ENCODE results near the gene ARHGEF19.
"Not testable (repeated sequence)": the region's sequence is repeated elsewhere in the genome, so short reads cannot be mapped to it uniquely, and the experiment has no call there.

ARHGEF19 gene

GRCh38 chr1:16172964-16173446, 39.4 kb downstream of the ARHGEF19 start:
- no peak for TF ChIP-seq EZH2 (IDR thresholded peaks at IDR 0.05)
- no peak for TF ChIP-seq FOXP2 (optimal IDR thresholded peaks at IDR 0.05; ENCODE audit: control extremely low read depth, extremely low read length, insufficient read depth)
- no peak for TF ChIP-seq POLR2AphosphoS5 (IDR thresholded peaks at IDR 0.05; ENCODE audit: borderline replicate concordance, low read depth, low read length)
- peak overlapping the region; percentile 42; the same call in 1 of the 2 replicates for H3K4me3 ChIP-seq
- H3K36me3 ChIP-seq (ENCODE audit: insufficient read depth, low read length), result no peaks in the 10 kb centered on the region
- no peak for DNase-seq (ENCODE audit: low read depth, low spot score)
- H3K27ac ChIP-seq, result peak overlapping the region; percentile 90
- peak overlapping the region; percentile 17 for H3K9ac ChIP-seq (ENCODE audit: insufficient read length)
- H3K9me3 ChIP-seq (ENCODE audit: low read depth, low read length), result no peaks in the 10 kb centered on the region

GRCh38 chr1:16172218-16172830, 40.1 kb downstream of the ARHGEF19 start:
- H3K27ac ChIP-seq, result no peak overlapping the region
- H3K9ac ChIP-seq (ENCODE audit: insufficient read length), result no peak overlapping the region
- no peak overlapping the region for H3K4me3 ChIP-seq
- no peaks in the 10 kb centered on the region for H3K9me3 ChIP-seq (ENCODE audit: low read depth, low read length)
- H3K36me3 ChIP-seq (ENCODE audit: insufficient read depth, low read length), result no peaks in the 10 kb centered on the region
- TF ChIP-seq EZH2 (IDR thresholded peaks at IDR 0.05) (no peak), POLR2AphosphoS5 (IDR thresholded peaks at IDR 0.05; ENCODE audit: borderline replicate concordance, low read depth, low read length) (no peak), FOXP2 (optimal IDR thresholded peaks at IDR 0.05; ENCODE audit: control extremely low read depth, extremely low read length, insufficient read depth) (no peak)
- no peak for DNase-seq (ENCODE audit: low read depth, low spot score)

- H3K9me3 ChIP-seq (ENCODE audit: low read depth, low read length), result no peaks in the 10 kb centered on the region
- no peak overlapping the region for H3K27ac ChIP-seq
- no peak for DNase-seq (ENCODE audit: low read depth, low spot score)
- TF ChIP-seq FOXP2 (optimal IDR thresholded peaks at IDR 0.05; ENCODE audit: control extremely low read depth, extremely low read length, insufficient read depth) (no peak), EZH2 (IDR thresholded peaks at IDR 0.05) (no peak), POLR2AphosphoS5 (IDR thresholded peaks at IDR 0.05; ENCODE audit: borderline replicate concordance, low read depth, low read length) (no peak)
- no peak overlapping the region for H3K4me3 ChIP-seq
- no peaks in the 10 kb centered on the region for H3K36me3 ChIP-seq (ENCODE audit: insufficient read depth, low read length)
- no peak overlapping the region for H3K9ac ChIP-seq (ENCODE audit: insufficient read length)
Observed at GRCh38 chr1:16171314-16172151, 40.9 kb downstream of the ARHGEF19 start.

GRCh38 chr1:16170283-16170673, 42.2 kb downstream of the ARHGEF19 start:
- Histone ChIP-seq H3K36me3 (ENCODE audit: insufficient read depth, low read length) (no peaks in the 10 kb centered on the region), H3K4me3 (no peak overlapping the region), H3K9ac (ENCODE audit: insufficient read length) (no peak overlapping the region), H3K9me3 (ENCODE audit: low read depth, low read length) (no peaks in the 10 kb centered on the region), H3K27ac (no peak overlapping the region)
- DNase-seq (ENCODE audit: low read depth, low spot score), result no peak
- TF ChIP-seq POLR2AphosphoS5 (IDR thresholded peaks at IDR 0.05; ENCODE audit: borderline replicate concordance, low read depth, low read length), result no peak
- TF ChIP-seq FOXP2 (optimal IDR thresholded peaks at IDR 0.05; ENCODE audit: control extremely low read depth, extremely low read length, insufficient read depth), result no peak
- no peak for TF ChIP-seq EZH2 (IDR thresholded peaks at IDR 0.05)

GRCh38 chr1:16168622-16169360, 43.7 kb downstream of the ARHGEF19 start:
- H3K27ac ChIP-seq, result peak overlapping the region; percentile 68
- H3K9me3 ChIP-seq (ENCODE audit: low read depth, low read length), result no peaks in the 10 kb centered on the region
- TF ChIP-seq POLR2AphosphoS5 (IDR thresholded peaks at IDR 0.05; ENCODE audit: borderline replicate concordance, low read depth, low read length) (no peak), FOXP2 (optimal IDR thresholded peaks at IDR 0.05; ENCODE audit: control extremely low read depth, extremely low read length, insufficient read depth) (no peak), EZH2 (IDR thresholded peaks at IDR 0.05) (no peak)
- no peak overlapping the region for H3K4me3 ChIP-seq
- H3K36me3 ChIP-seq (ENCODE audit: insufficient read depth, low read length), result no peaks in the 10 kb centered on the region
- no peak overlapping the region for H3K9ac ChIP-seq (ENCODE audit: insufficient read length)
- DNase-seq (ENCODE audit: low read depth, low spot score), result no peak

GRCh38 chr1:16168144-16168495, 44.3 kb downstream of the ARHGEF19 start:
- not testable (repeated sequence) for DNase-seq (ENCODE audit: low read depth, low spot score); H3K36me3 ChIP-seq (ENCODE audit: insufficient read depth, low read length); H3K9ac ChIP-seq (ENCODE audit: insufficient read length); H3K9me3 ChIP-seq (ENCODE audit: low read depth, low read length)
- H3K4me3 ChIP-seq, result peak overlapping the region; percentile 75
- 0 out of 2 replicates have a peak overlapping the region, but pooled peaks have one; percentile 68 for H3K27ac ChIP-seq

GRCh38 chr1:16167331-16168143, 44.9 kb downstream of the ARHGEF19 start:
- Histone ChIP-seq H3K4me3 (peak overlapping the region; percentile 75), H3K36me3 (ENCODE audit: insufficient read depth, low read length) (no peaks in the 10 kb centered on the region), H3K9me3 (ENCODE audit: low read depth, low read length) (no peaks in the 10 kb centered on the region), H3K9ac (ENCODE audit: insufficient read length) (peak overlapping the region; percentile 56), H3K27ac (peak overlapping the region; percentile 85; the same call in 1 of the 2 replicates)
- DNase-seq (ENCODE audit: low read depth, low spot score), result peak; percentile 32
- TF ChIP-seq FOXP2 (optimal IDR thresholded peaks at IDR 0.05; ENCODE audit: control extremely low read depth, extremely low read length, insufficient read depth), result peak; percentile 72
- peak; percentile 70 for TF ChIP-seq POLR2AphosphoS5 (IDR thresholded peaks at IDR 0.05; ENCODE audit: borderline replicate concordance, low read depth, low read length)
- no peak for TF ChIP-seq EZH2 (IDR thresholded peaks at IDR 0.05)

All from SK-N-MC (cell line).